Stimulated activated naive CD8-positive, alpha-beta T cell treated with anti-CD3 and anti-CD28 coated beads, Interleukin-15, amount 100 ng/mL, for 72 hours (primary cell): ENCODE data around the gene ADGRB3.
"Not testable (repeated sequence)": the region's sequence is repeated elsewhere in the genome, so short reads cannot be mapped to it uniquely, and the experiment has no call there.

Source experiments
- ATAC-seq: fragments of 150-1000 bp; cut with Tn5 transposase; 2 replicates; pipeline ENCODE4 v1.10.0; 2021; ENCODE audit warnings: mild to moderate bottlenecking, moderate library complexity
- DNase-seq, 2 donors: peaks; one replicate each; pipeline ENCODE4 v3.0.0; 2021 to 2022
- H3K27ac Mint-ChIP-seq, 2 donors: one replicate each; pipeline ENCODE4 v1.8.0; 2022; ENCODE audit warnings: mild to moderate bottlenecking in 2 of 2, mixed read lengths in 2 of 2, moderate library complexity in 2 of 2
- H3K27me3 Mint-ChIP-seq: one replicate; pipeline ENCODE4 v1.8.0; 2022; ENCODE audit warnings: mixed read lengths
- H3K4me1 Mint-ChIP-seq: one replicate; pipeline ENCODE4 v1.8.0; 2022; ENCODE audit warnings: mild to moderate bottlenecking, mixed read lengths
- H3K4me3 Mint-ChIP-seq, 2 donors: one replicate each; pipeline ENCODE4 v1.8.0; 2022; ENCODE audit warnings: mild to moderate bottlenecking in 2 of 2, mixed read lengths in 2 of 2, moderate library complexity in 1 of 2
- H3K9me3 Mint-ChIP-seq, 2 donors: one replicate each; pipeline ENCODE4 v1.8.0; 2022; ENCODE audit warnings: mixed read lengths in 2 of 2

The ADGRB3 gene

DNA sequence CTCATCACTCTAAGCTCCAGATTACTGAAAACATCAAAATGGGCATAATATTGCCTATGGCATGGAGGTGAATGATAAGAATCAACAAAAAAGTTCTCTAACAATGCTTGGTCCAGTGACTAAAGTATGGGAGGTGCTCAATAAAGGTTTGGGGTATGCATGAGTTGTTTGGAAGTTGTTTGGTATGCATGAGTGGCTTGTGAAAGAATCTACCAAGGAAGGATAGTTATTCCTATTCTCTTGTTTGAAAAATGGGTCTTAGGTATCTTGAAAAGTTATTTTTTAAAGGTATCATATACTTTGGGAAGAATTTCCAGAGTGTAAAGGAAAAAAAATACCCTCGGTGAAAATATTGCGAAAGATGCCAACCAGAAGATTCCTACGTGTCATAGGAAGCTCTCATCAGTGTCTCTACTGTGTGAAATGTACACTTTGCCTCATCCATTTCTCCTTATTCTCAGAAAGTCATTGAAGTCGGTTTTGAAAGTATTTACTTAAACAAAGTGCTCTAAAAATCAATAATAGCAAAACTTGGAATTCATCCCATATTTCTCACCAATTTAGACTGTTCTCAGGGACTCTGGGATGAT is 449.8 kb downstream of the ADGRB3 start:
- no peak overlapping the region for H3K4me3 Mint-ChIP-seq
- no peaks in the 10 kb centered on the region for H3K27me3 Mint-ChIP-seq
- DNase-seq, result no peak

GRCh38 chr6:69086689-69087088 is 451.6 kb downstream of the ADGRB3 start:
- Mint-ChIP-seq H3K4me3 (no peak overlapping the region), H3K4me1 (no peaks in the 10 kb centered on the region), H3K9me3 (no peaks in the 10 kb centered on the region), H3K27ac (no peak overlapping the region), H3K27me3 (no peaks in the 10 kb centered on the region)
- DNase-seq (no peak), ATAC-seq (no peak)

More for the DNA sequence above, 449.8 kb downstream of the ADGRB3 start:
- no peaks in the 10 kb centered on the region for H3K4me1 Mint-ChIP-seq
- ATAC-seq, result no peak
- H3K9me3 Mint-ChIP-seq, result no peaks in the 10 kb centered on the region
- no peak overlapping the region for H3K27ac Mint-ChIP-seq

DNA sequence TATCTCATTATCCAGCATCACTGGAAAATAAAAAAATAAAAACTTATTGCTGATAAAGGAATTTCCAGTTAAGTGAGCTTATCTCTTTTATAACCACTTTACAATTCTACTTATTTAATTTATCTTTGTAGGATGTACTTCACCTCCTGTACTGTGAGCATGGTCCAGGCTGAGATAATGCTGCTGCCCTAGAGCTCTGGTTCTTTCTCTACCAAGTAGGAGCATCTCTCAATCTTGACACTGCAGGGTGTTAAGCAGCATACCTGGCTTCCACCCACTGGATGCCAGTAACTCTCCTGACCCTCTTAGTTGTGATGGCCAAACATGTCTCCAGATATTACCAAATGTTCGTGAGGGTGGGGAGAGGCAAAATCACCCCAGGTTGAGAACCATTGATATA is 454.5 kb downstream of the ADGRB3 start:
- ATAC-seq, result no peak
- no peaks in the 10 kb centered on the region for H3K4me1 Mint-ChIP-seq
- no peak for DNase-seq
- no peak overlapping the region for H3K4me3 Mint-ChIP-seq
- no peaks in the 10 kb centered on the region for H3K27me3 Mint-ChIP-seq
- peaks cover 0 to 16% of the 10 kb centered on the region in 2 donors for H3K9me3 Mint-ChIP-seq
- no peak overlapping the region for H3K27ac Mint-ChIP-seq

GRCh38 chr6:69090132-69090531 is 455.1 kb downstream of the ADGRB3 start:
- no peaks in the 10 kb centered on the region for H3K4me1 Mint-ChIP-seq
- ATAC-seq (no peak), DNase-seq (no peak)
- no peak overlapping the region for H3K27ac Mint-ChIP-seq
- no peak overlapping the region for H3K4me3 Mint-ChIP-seq
- no peaks in the 10 kb centered on the region for H3K27me3 Mint-ChIP-seq
- H3K9me3 Mint-ChIP-seq, result peaks cover 0 to 16% of the 10 kb centered on the region in 2 donors

GRCh38 chr6:69096681-69097080 is 461.6 kb downstream of the ADGRB3 start:
- DNase-seq (no peak), ATAC-seq (no peak)
- no peak overlapping the region for H3K27ac Mint-ChIP-seq
- H3K9me3 Mint-ChIP-seq, result peaks cover 0 to 16% of the 10 kb centered on the region in 2 donors
- H3K4me1 Mint-ChIP-seq, result no peaks in the 10 kb centered on the region
- no peak overlapping the region for H3K4me3 Mint-ChIP-seq
- no peaks in the 10 kb centered on the region for H3K27me3 Mint-ChIP-seq

DNA sequence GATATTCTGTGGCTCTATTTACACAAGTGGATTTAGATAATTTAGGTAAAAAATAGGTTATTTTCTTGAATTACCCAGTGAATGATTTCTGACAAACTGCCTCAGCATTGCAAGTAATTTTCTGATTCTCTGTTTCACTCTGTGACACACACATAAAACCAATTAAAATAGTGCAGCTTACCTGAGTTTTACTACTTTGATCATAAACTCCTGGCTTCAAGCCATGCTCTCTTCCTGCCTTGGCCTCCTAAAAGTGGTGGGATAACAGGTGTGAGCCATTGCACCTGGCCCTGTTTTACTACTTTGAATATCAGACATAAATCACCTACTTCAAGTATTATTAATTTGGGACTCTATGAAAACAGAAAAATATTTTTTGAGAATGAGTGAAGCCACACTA is 462.9 kb downstream of the ADGRB3 start:
- Mint-ChIP-seq H3K27ac (no peak overlapping the region), H3K4me3 (no peak overlapping the region), H3K4me1 (no peaks in the 10 kb centered on the region), H3K27me3 (no peaks in the 10 kb centered on the region), H3K9me3 (peaks cover 0 to 10% of the 10 kb centered on the region in 2 donors)
- ATAC-seq (no peak), DNase-seq (no peak)

- Mint-ChIP-seq H3K27ac (no peak overlapping the region), H3K27me3 (no peaks in the 10 kb centered on the region), H3K4me3 (no peak overlapping the region), H3K9me3 (peaks cover 0 to 3% of the 10 kb centered on the region in 2 donors), H3K4me1 (no peaks in the 10 kb centered on the region)
- ATAC-seq, result no peak
- DNase-seq, result no peak
These were observed 463.8 kb downstream of the ADGRB3 start for GRCh38 chr6:69098910-69099309.

DNA sequence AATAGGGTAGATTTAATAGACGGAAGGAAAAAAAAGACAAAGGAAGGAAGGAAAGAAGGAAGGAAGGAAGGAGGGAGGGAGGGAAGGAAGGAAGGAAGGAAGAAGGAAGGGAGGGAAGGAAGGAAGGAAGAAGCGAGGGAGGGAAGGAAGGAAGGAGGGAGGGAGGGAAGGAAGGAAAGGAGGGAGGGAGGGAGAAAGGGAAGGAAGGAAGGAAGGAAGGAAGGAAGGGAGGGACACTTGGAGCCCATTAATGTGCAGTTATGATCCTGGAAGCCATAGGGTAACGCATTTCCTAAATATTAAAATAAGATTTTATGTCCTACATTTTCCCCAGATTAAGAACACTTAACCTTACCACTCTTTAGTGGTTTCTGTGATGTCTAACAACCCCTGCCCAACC is 465.7 kb downstream of the ADGRB3 start:
- Mint-ChIP-seq H3K4me1 (no peaks in the 10 kb centered on the region), H3K9me3 (peaks cover 4 to 9% of the 10 kb centered on the region in 2 donors)
- no peak for ATAC-seq

GRCh38 chr6:69102416-69102815 is 467.3 kb downstream of the ADGRB3 start:
- peaks cover 4 to 10% of the 10 kb centered on the region in 2 donors for H3K9me3 Mint-ChIP-seq
- no peak overlapping the region for H3K27ac Mint-ChIP-seq
- ATAC-seq (no peak), DNase-seq (no peak)
- H3K4me1 Mint-ChIP-seq, result no peaks in the 10 kb centered on the region
- H3K27me3 Mint-ChIP-seq, result no peaks in the 10 kb centered on the region
- H3K4me3 Mint-ChIP-seq, result no peak overlapping the region

More for the DNA sequence above, 465.7 kb downstream of the ADGRB3 start:
- Mint-ChIP-seq H3K4me3 (no peak overlapping the region), H3K27ac (no peak overlapping the region), H3K27me3 (no peaks in the 10 kb centered on the region)
- no peak for DNase-seq

DNA sequence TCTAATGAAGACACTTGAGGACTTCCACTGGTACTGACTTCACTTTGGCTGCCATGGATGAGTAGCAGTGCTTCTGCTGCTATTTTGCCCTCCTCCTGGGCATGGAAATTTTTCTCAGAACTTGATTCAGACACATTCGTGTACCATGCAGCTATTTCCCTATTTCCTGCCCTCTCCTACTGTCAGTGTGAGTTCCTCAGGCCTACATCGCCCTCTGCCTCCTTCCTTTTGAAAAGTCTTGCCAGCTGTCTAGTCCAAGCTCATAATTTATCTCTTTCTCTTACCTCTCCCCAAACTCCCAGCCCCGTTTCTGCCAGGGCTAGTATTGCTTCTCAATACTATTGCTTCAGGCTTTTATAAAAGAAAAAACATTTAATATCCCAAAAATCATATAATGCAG is 470.2 kb downstream of the ADGRB3 start:
- ATAC-seq (no peak), DNase-seq (no peak)
- H3K4me3 Mint-ChIP-seq, result no peak overlapping the region
- no peaks in the 10 kb centered on the region for H3K27me3 Mint-ChIP-seq
- H3K9me3 Mint-ChIP-seq, result peaks cover 9 to 10% of the 10 kb centered on the region in 2 donors
- H3K4me1 Mint-ChIP-seq, result no peaks in the 10 kb centered on the region
- H3K27ac Mint-ChIP-seq, result no peak overlapping the region

- ATAC-seq, result no peak
- H3K27me3 Mint-ChIP-seq, result no peaks in the 10 kb centered on the region
- peaks cover 9 to 10% of the 10 kb centered on the region in 2 donors for H3K9me3 Mint-ChIP-seq
- H3K4me1 Mint-ChIP-seq, result no peaks in the 10 kb centered on the region
- no peak for DNase-seq
- no peak overlapping the region for H3K4me3 Mint-ChIP-seq
- H3K27ac Mint-ChIP-seq, result no peak overlapping the region
These were observed 471.4 kb downstream of the ADGRB3 start for GRCh38 chr6:69106511-69106910.

GRCh38 chr6:69111301-69111700 is 476.2 kb downstream of the ADGRB3 start:
- no peak for ATAC-seq

GRCh38 chr6:69116658-69117057 is 481.6 kb downstream of the ADGRB3 start:
- no peak for DNase-seq
- Mint-ChIP-seq H3K9me3 (peaks cover 0 to 7% of the 10 kb centered on the region in 2 donors), H3K27ac (no peak overlapping the region), H3K27me3 (no peaks in the 10 kb centered on the region), H3K4me1 (no peaks in the 10 kb centered on the region), H3K4me3 (no peak overlapping the region)
- no peak for ATAC-seq

More at GRCh38 chr6:69111301-69111700, 476.2 kb downstream of the ADGRB3 start:
- Mint-ChIP-seq H3K9me3 (peaks cover 0 to 5% of the 10 kb centered on the region in 2 donors), H3K4me1 (no peaks in the 10 kb centered on the region), H3K4me3 (no peak overlapping the region), H3K27ac (no peak overlapping the region), H3K27me3 (no peaks in the 10 kb centered on the region)
- no peak for DNase-seq

- H3K27ac Mint-ChIP-seq, H3K4me3 Mint-ChIP-seq, H3K9me3 Mint-ChIP-seq, H3K4me1 Mint-ChIP-seq, DNase-seq, ATAC-seq, H3K27me3 Mint-ChIP-seq: not testable (repeated sequence)
These were observed 486.7 kb downstream of the ADGRB3 start for GRCh38 chr6:69121461-69122406.

DNA sequence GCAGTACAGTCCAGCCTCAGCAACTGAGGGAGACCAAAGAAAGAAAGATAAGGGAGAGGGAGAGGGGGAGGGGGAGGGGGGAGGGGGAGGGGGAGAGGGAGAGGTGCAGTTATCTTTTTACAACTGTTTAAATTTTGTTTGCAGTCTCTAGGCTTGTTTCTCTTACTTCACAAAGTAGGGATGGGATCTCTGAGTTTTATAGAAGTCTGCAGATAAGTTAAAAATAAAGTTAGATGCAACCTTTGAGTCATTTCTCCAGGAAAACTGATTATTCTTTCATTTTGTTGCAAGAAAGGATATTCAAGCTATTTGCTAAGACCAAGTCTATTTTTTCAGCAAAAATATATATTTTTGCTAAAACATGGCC is 487.3 kb downstream of the ADGRB3 start:
- H3K4me3 Mint-ChIP-seq, result no peak overlapping the region
- H3K4me1 Mint-ChIP-seq, result no peaks in the 10 kb centered on the region
- peaks cover 0 to 7% of the 10 kb centered on the region in 2 donors for H3K9me3 Mint-ChIP-seq
- H3K27me3 Mint-ChIP-seq, result no peaks in the 10 kb centered on the region
- DNase-seq (no peak), ATAC-seq (no peak)
- H3K27ac Mint-ChIP-seq, result no peak overlapping the region

DNA sequence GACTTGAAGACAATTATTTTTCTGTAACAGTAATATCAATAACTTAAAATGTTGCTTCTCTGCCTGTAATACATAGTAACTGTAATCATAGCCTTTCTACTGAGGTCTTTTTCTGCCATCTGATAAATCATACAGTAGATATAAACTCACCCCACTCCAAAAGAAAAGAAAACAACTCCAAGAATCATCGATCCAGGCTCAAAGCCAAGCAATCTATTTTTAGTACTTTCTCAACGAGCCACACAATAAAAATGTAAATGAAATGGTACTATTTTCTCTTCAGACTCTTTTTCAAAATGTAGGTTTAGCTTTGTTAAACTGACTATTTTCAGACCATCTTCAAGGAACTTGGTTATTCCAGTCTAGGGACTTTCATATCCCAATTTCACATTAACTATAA is 493.3 kb downstream of the ADGRB3 start:
- Mint-ChIP-seq H3K27ac (no peak overlapping the region), H3K4me1 (no peaks in the 10 kb centered on the region), H3K4me3 (no peak overlapping the region), H3K9me3 (peaks cover 2 to 12% of the 10 kb centered on the region in 2 donors), H3K27me3 (no peaks in the 10 kb centered on the region)
- DNase-seq (no peak), ATAC-seq (no peak)
